Sigmoid colon (tissue), 7 donors: ENCODE results near the gene FCGR3B. TPM values are rescaled to one million over a fixed set of nuclear protein-coding genes. Genes with fewer than 3 reads are reported as not detected.
"Not testable (repeated sequence)": the region's sequence is repeated elsewhere in the genome, so short reads cannot be mapped to it uniquely, and the experiment has no call there.

Source experiments
- DNase-seq: peaks from one replicate; pipeline ENCODE4 v3.0.0-alpha.2; 2019
- H3K27ac ChIP-seq, 4 donors: fragments of 200-600 bp; sonication (generic); one replicate each; pipeline ENCODE4 v1.5.1; 2016 to 2019; ENCODE audit warnings: mild to moderate bottlenecking in 1 of 4
- H3K27me3 ChIP-seq, 3 donors: fragments of 200-600 bp; sonication (generic); one replicate each; pipeline ENCODE4 v1.5.1; 2019; ENCODE audit warnings: mild to moderate bottlenecking in 1 of 3
- H3K36me3 ChIP-seq, 4 donors: fragments of 200-600 bp; sonication (generic); one replicate each; pipeline ENCODE4 v1.5.1; 2016 to 2019
- H3K4me1 ChIP-seq, 4 donors: fragments of 200-600 bp; sonication (generic); one replicate each; pipeline ENCODE4 v1.5.1; 2017 to 2019
- H3K4me3 ChIP-seq, 4 donors: fragments of 200-600 bp; sonication (generic); one replicate each; pipeline ENCODE4 v1.5.1; 2017 to 2019; ENCODE audit warnings: mild to moderate bottlenecking in 2 of 4, moderate library complexity in 1 of 4
- H3K9me3 ChIP-seq, 4 donors: fragments of 200-600 bp in 3 of 4; sonication (generic) in 3 of 4; one replicate each; pipeline versions ENCODE4 v1.5.1 to v1.6.1; 2013 to 2019
- WGBS, 2 donors: extraction: QIAGEN DNeasy Blood & Tissue Kit; methylation state at CpG; one replicate each; pipeline ENCODE4 v1.1.7; 2013; 5-methylcytosine and 5-hydroxymethylcytosine counted together
- intact Hi-C: fragments of 100-400 bp; cut with DNase I; formaldehyde crosslinking; loops from one replicate; pipeline ENCODE4 v1.15.1; 2023
- polyA plus RNA-seq, 3 donors: library from polyadenylated mRNA; stranded (reverse); fragments of 200-250 nt; gene quantifications; one replicate each; pipeline ENCODE4 v1.2.3, GENCODE V29; 2013
- total RNA-seq, 4 donors: library from RNA; depleted of rRNA; stranded (reverse); fragments of >200 nt; gene quantifications; one replicate each; pipeline ENCODE4 v1.1.0, GENCODE V29; 2016
- donor health status: healthy with polysubstance abuse.
- donor health status: Bipolar disorder and iron deficiency.
- donor health status: healthy.

The FCGR3B gene
- total and polyA plus RNA-seq, 7 donors = 0.74 to 4.3 (median 1.9) TPM; not detected in 1

GRCh38 chr1:161642697-161643096 is 11.7 kb upstream of the FCGR3B start:
- H3K27me3 ChIP-seq, H3K27ac ChIP-seq, DNase-seq, H3K36me3 ChIP-seq, H3K4me1 ChIP-seq, intact Hi-C loops, H3K4me3 ChIP-seq, H3K9me3 ChIP-seq: not testable (repeated sequence)
- 36% methylated on average over 1 of the region's 1 CpG; no CpG with 5 or more reads in 1 of the 2 donors for WGBS, 2 donors

DNA sequence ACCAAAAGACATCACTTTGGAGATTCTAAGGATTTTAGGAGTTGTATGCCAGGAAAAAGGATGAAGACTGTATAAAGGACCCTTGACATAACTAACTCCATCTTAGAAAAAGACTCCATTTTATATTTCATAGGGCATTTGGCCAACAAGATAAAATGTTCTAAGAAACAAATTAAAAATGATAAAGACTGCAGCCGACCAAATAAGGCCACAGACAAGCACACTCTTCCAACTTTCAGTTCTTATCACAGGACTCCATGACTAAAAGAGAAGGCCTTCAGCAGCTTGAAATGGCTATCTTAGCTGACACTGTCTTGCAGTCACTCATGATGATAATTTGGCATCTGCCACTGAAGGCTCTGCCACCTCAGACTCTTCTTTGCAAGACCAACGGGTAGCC is 8.2 kb upstream of the FCGR3B start:
- H3K9me3 ChIP-seq, H3K4me3 ChIP-seq, H3K27me3 ChIP-seq, H3K27ac ChIP-seq, DNase-seq, H3K4me1 ChIP-seq, H3K36me3 ChIP-seq, intact Hi-C loops: not testable (repeated sequence)
- 67 to 82% methylated on average over 2 of the region's 2 CpGs for WGBS, 2 donors

- intact Hi-C loops, H3K4me1 ChIP-seq, H3K36me3 ChIP-seq, H3K4me3 ChIP-seq, H3K27ac ChIP-seq, H3K9me3 ChIP-seq, DNase-seq, H3K27me3 ChIP-seq: not testable (repeated sequence)
- WGBS, 2 donors = 74 to 79% methylated on average over 4 to 6 of the region's 6 CpGs
Measured at GRCh38 chr1:161638251-161638993, 7.4 kb upstream of the FCGR3B start.

DNA sequence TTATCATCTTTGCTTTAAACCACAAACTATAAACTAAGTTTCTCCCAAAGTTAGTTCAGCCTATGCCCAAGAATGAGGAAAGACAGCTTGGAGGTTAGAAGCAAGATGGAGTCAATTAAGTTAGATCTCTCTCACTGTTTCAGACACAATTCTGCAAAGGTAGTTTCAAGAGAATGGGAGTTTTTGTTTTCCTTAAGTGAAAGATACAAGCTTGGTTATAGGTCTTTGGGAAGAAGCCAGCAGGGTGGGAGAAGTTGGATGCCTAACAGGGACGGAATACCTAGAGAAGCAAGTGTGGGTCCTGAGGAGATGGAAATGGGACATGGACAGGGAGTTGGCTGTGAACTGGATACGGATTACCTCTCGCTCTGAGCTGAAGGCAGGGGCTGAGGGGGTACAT is 6.0 kb upstream of the FCGR3B start:
- DNase-seq, H3K27me3 ChIP-seq, H3K4me3 ChIP-seq, intact Hi-C loops, H3K9me3 ChIP-seq, H3K4me1 ChIP-seq, H3K27ac ChIP-seq, H3K36me3 ChIP-seq: not testable (repeated sequence)
- 73 to 94% methylated on average over 3 of the region's 3 CpGs for WGBS, 2 donors

DNA sequence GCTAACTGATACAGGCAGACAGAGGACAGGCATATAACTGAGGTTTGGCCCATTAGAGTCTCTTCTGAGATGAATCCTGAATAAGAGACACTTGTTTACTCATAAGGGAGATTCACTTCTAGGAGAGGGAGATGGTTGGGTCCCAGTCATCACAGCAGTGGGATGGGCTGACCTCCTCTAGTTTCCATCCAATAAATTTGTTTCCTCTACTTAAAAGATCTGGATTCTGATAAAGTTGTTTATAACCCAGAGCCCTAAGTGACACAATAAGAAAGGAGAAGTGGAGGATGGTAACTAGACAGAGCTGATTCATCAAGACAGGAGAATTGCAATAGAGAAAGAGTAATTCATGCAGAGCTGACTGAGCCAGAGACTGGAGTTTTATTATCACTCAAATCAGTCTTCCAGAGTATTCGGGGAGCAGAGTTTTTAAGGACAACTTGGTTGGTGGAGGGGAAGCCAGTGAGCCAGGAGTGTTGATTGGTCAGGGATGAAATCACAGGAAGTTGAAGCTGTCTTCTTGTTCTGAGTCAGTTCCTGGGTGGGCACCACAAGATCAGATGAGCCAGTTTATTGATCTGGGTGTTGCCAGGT is 5.3 kb upstream of the FCGR3B start:
- H3K36me3 ChIP-seq, H3K9me3 ChIP-seq, H3K4me1 ChIP-seq, intact Hi-C loops, DNase-seq, H3K4me3 ChIP-seq, H3K27me3 ChIP-seq, H3K27ac ChIP-seq: not testable (repeated sequence)
- 58% methylated on average over 1 of the region's 1 CpG; no CpG with 5 or more reads in 1 of the 2 donors for WGBS, 2 donors

GRCh38 chr1:161634993-161635392 is 4.0 kb upstream of the FCGR3B start:
- H3K27ac ChIP-seq, H3K9me3 ChIP-seq, DNase-seq, intact Hi-C loops, H3K4me1 ChIP-seq, H3K27me3 ChIP-seq, H3K36me3 ChIP-seq, H3K4me3 ChIP-seq: not testable (repeated sequence)
- WGBS, 2 donors = 88 to 100% methylated on average over 1 of the region's 2 CpGs

DNA sequence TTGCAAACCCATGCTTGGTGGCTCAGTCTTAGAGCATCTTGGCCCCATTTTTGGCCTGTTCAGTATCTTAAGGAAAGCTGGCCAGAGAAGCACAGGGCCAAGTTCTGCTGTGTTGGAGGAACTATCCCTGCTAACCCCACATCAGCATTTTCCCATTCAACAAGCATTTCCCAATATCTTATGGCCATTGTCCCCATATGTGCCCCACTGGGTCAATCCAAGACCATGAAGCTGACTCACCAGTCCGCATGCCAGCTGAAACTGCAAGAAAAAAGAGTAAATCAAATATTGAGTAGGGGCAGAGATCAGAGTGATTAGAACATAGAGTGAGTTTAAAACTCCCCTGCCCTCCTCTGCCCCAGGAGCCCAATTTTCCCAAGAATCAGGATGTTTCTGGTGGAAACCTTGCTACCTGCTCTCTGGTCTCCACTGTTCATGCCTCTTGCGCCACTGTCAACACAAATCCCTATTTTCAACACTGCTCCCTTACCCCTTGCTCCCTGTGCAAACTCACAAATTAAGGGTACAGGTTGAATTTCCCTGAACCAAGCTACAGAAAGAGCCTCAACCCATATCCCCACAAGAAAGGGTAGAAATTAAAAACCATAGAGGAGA is 741 bp downstream of the FCGR3B start:
- intact Hi-C loops, H3K27ac ChIP-seq, H3K27me3 ChIP-seq, H3K4me1 ChIP-seq, H3K36me3 ChIP-seq, H3K9me3 ChIP-seq, H3K4me3 ChIP-seq, DNase-seq: not testable (repeated sequence)
- WGBS, 2 donors = 89 to 96% methylated on average over 1 of the region's 2 CpGs

DNA sequence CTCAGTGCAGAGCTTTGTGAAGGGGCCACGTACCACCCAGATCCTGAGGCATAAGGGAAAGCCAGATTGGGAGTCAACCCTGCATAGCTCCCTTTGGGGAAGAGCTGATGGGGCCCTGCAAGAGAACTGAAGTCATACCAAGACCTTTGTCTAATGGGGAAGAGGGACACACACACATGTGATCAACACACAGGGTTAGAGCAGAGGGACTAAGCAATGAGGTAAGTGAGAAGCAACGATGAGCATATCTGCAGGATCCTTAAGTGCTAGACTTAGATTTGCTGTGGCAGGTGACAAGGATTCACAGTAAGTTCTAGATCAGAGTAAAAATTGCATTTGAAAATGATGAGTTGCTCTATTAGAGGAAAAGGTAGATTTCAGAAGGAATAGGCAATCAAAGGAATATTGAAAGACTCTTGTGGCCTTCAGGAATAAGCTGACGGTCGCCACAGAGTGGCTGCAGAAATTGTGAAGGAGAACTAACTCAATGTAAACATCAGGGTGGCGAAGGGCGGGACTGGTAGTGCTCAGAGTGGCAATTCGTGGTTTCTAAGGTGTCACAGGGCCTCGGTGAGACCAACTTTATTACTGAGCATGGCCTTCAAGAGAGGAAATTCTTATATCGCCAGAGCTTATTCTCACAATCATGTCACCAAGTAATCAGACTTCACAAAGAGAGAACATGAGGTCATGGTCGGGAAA is 4.4 kb downstream of the FCGR3B start:
- H3K36me3 ChIP-seq, H3K4me1 ChIP-seq, intact Hi-C loops, H3K27me3 ChIP-seq, H3K27ac ChIP-seq, DNase-seq, H3K9me3 ChIP-seq, H3K4me3 ChIP-seq: not testable (repeated sequence)
- 59 to 67% methylated on average over 9 of the region's 10 CpGs for WGBS, 2 donors

GRCh38 chr1:161624605-161625004 is 6.4 kb downstream of the FCGR3B start:
- intact Hi-C loops, H3K4me3 ChIP-seq, H3K9me3 ChIP-seq, H3K4me1 ChIP-seq, H3K36me3 ChIP-seq, H3K27ac ChIP-seq, DNase-seq: not testable (repeated sequence)
- 93 to 98% methylated on average over 1 of the region's 1 CpG for WGBS, 2 donors
- peaks cover 0 to 21% (median 0%) of the 10 kb centered on the region in 3 donors for H3K27me3 ChIP-seq

DNA sequence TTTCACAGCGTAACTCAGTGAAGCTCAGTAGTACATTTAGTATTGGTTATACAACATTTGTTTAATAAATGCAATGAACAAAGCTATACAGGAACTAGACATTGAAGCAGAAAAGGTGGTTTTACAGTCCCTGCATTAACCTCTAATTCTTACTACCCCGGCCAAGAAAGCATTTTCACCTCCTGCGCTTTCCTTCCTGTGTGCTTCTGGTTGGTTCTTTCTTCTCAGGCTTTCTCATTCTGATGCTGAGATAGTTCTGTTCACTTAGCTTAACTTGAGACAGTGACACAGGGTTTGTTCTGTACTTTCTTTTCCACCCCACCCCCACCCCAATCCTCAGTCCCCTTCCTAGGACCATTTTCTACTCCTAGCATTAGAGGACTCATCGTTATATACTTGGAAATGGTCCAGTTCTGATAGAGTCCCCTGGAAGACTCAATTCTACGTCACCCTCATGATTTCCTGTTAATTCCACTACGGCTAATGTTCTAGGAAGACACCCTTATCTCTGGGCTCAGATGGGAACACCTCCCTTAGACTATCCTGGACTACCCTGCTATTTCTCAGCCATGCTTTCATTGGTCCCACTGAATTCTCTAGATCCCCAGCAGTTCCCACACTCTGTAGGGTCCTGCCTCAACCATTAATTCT is 7.5 kb downstream of the FCGR3B start:
- intact Hi-C loops, DNase-seq, H3K36me3 ChIP-seq, H3K4me3 ChIP-seq, H3K27ac ChIP-seq, H3K9me3 ChIP-seq, H3K4me1 ChIP-seq: not testable (repeated sequence)
- peaks cover 0 to 21% (median 0%) of the 10 kb centered on the region in 3 donors for H3K27me3 ChIP-seq
- WGBS, 2 donors = 43 to 56% methylated on average over 5 of the region's 6 CpGs

- Histone ChIP-seq H3K27me3 (peaks cover 0 to 21% (median 0%) of the 10 kb centered on the region in 3 donors), H3K4me3 (peak overlapping the region in 1 of 4 donors; percentile 36)
- H3K36me3 ChIP-seq, H3K27ac ChIP-seq, H3K4me1 ChIP-seq, intact Hi-C loops, H3K9me3 ChIP-seq, DNase-seq: not testable (repeated sequence)
- 21 to 32% methylated on average over 8 of the region's 8 CpGs for WGBS, 2 donors
Measured at GRCh38 chr1:161622054-161622453, 8.9 kb downstream of the FCGR3B start.
